Neuronal stem cell (in vitro differentiated cells): ENCODE results near the gene FAM193B.
A peak's percentile ranks its signal among the peaks of the same experiment; 100 is the strongest.

Experiments
- DNase-seq: peaks from one replicate; pipeline ENCODE4 v3.0.0-alpha.2; 2013; ENCODE audit warnings: low spot score
- H2AFZ ChIP-seq: one replicate; pipeline ENCODE4 v1.6.1; 2013; ENCODE audit warnings: mild to moderate bottlenecking, low read length, inconsistent platforms
- H2AK5ac ChIP-seq: 2 replicates; pipeline ENCODE4 v1.6.1; 2013; ENCODE audit warnings: low read depth, mild to moderate bottlenecking, inconsistent platforms, low read length, moderate library complexity, mixed read lengths
- H2BK120ac ChIP-seq: 2 replicates; pipeline ENCODE4 v1.6.1; 2013; ENCODE audit warnings: low read depth, mild to moderate bottlenecking, inconsistent platforms, low read length, moderate library complexity, mixed read lengths
- H2BK12ac ChIP-seq: one replicate; pipeline ENCODE4 v1.6.1; 2013; ENCODE audit warnings: low read length, inconsistent platforms
- H2BK15ac ChIP-seq: 2 replicates; pipeline ENCODE4 v1.6.1; 2013; ENCODE audit warnings: mild to moderate bottlenecking, low read length, inconsistent platforms, mixed read lengths
- H2BK5ac ChIP-seq: one replicate; pipeline ENCODE4 v1.6.1; 2013; ENCODE audit warnings: inconsistent platforms, mild to moderate bottlenecking, low read length, moderate library complexity
- H3K14ac ChIP-seq: one replicate; pipeline ENCODE4 v1.6.1; 2013; ENCODE audit warnings: low read length, inconsistent platforms
- H3K18ac ChIP-seq: 2 replicates; pipeline ENCODE4 v1.6.1; 2013; ENCODE audit warnings: low read length, inconsistent platforms
- H3K23ac ChIP-seq: 2 replicates; pipeline ENCODE4 v1.6.1; 2013; ENCODE audit warnings: low read depth, mild to moderate bottlenecking, mixed read lengths, low read length, inconsistent platforms; ENCODE audit not compliant: poor library complexity
- H3K27ac ChIP-seq: replicated peaks from 3 replicates; pipeline ENCODE4 v1.5.1; 2013; ENCODE audit warnings: low read length, inconsistent platforms
- H3K27me3 ChIP-seq, 3 experiments: 2 replicates each; pipeline ENCODE4 v1.6.1; 2013; ENCODE audit warnings: low read length in 3 of 3, mild to moderate bottlenecking in 2 of 3, inconsistent platforms in 1 of 3, low read depth in 1 of 3, mixed read lengths in 1 of 3, moderate library complexity in 1 of 3; ENCODE audit not compliant: control insufficient read depth in 3 of 3, insufficient read depth in 3 of 3
- H3K36me3 ChIP-seq, 2 donors: replicated peaks in 1 of 2; 2 replicates each; pipeline ENCODE4 v1.6.1; 2013; ENCODE audit warnings: low read length in 2 of 2; ENCODE audit not compliant: control insufficient read depth in 2 of 2, insufficient read depth in 2 of 2
- H3K4ac ChIP-seq: 2 replicates; pipeline ENCODE4 v1.6.1; 2013; ENCODE audit warnings: inconsistent platforms, mild to moderate bottlenecking, low read length, moderate library complexity
- H3K4me1 ChIP-seq, 2 donors: 1 replicate in 1 of 2; 2 replicates in 1 of 2; pipeline ENCODE4 v1.6.1; 2013; ENCODE audit warnings: low read length in 2 of 2, low read depth in 1 of 2; ENCODE audit not compliant: control insufficient read depth in 2 of 2, insufficient read depth in 1 of 2
- H3K4me2 ChIP-seq: one replicate; pipeline ENCODE4 v1.6.1; 2013; ENCODE audit warnings: mild to moderate bottlenecking, low read length, inconsistent platforms; ENCODE audit not compliant: insufficient read depth, poor library complexity, severe bottlenecking
- H3K4me3 ChIP-seq, 2 donors: 2 replicates each; pipeline ENCODE4 v1.5.1; 2013; ENCODE audit warnings: low read length in 2 of 2, mild to moderate bottlenecking in 2 of 2, inconsistent platforms in 1 of 2, moderate library complexity in 1 of 2
- H3K79me1 ChIP-seq: one replicate; pipeline ENCODE4 v1.6.1; 2013; ENCODE audit warnings: low read depth, mild to moderate bottlenecking, inconsistent platforms, low read length, moderate library complexity
- H3K9ac ChIP-seq: one replicate; pipeline ENCODE4 v1.6.1; 2013; ENCODE audit warnings: mild to moderate bottlenecking, low read depth, low read length, inconsistent platforms; ENCODE audit not compliant: poor library complexity
- H3K9me3 ChIP-seq, 2 donors: replicated peaks in 1 of 2; 2 replicates each; pipeline versions ENCODE3 to v1.6.1; 2013; ENCODE audit warnings: low read length in 2 of 2, mild to moderate bottlenecking in 2 of 2, inconsistent platforms in 1 of 2, low read depth in 1 of 2, mixed read lengths in 1 of 2, moderate library complexity in 1 of 2; ENCODE audit not compliant: control insufficient read depth in 2 of 2, insufficient read depth in 1 of 2
- H4K8ac ChIP-seq: one replicate; pipeline ENCODE4 v1.6.1; 2013; ENCODE audit warnings: low read depth, mild to moderate bottlenecking, inconsistent platforms, low read length, moderate library complexity
- H4K91ac ChIP-seq: one replicate; pipeline ENCODE4 v1.6.1; 2013; ENCODE audit warnings: low read length, low read depth, mild to moderate bottlenecking, inconsistent platforms; ENCODE audit not compliant: poor library complexity
- WGBS, 2 donors: extraction: QIAGEN DNeasy Blood & Tissue Kit; methylation state at CpG; one replicate each; pipeline ENCODE4 v1.1.7; 2013; ENCODE audit warnings: missing lambda C conversion rate in 2 of 2, mixed read lengths in 1 of 2; ENCODE audit not compliant: insufficient read length in 2 of 2, insufficient replicate concordance in 1 of 2; ENCODE audit errors: extremely low coverage in 2 of 2; 5-methylcytosine and 5-hydroxymethylcytosine counted together

Gene FAM193B

DNA sequence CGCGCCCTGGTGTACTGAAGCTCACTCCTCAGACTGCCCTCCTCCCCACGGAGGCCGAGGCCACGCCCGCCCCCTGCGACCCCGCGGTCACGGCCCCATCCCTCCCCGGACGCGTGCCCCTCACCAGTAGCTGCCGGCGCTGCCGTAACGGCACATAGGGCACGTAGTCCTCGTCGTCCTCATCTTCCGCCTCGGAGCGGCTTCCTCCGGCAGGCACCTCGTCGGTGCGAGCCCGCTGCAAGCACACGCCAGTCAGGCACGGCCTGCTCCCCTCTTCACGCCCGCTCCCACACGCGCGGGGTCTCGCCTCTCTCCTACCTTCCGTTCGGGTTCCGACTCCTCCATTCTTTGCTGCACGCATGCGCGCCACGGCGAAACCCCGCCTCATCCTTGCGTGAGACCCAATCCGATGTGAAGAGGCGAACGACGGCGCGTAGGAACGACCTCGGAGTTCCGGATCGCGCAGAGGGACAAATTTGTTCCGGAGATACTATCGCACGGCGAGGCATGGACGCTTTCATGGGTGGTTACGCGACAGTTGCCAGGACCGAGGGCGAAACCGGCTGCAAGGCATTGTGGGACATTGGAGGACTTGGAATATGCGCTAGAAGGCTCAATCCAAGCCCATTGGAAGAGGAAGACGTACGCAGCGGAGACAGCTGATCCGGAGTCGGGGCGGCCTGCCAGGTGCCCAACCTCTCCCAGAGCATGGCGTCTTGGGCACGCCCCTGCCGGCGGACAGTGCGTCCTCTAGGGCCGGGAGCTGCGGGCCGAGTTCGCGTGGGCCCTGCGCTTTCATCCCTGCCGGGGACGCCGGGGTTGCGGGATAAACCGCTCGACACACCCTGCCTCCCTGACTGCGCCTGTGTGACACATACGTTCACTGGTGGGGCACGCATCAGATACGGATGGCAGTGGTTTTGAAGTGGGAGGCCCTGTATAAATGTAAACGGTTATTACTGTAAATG lies 37.5 kb downstream of the FAM193B start, which contains the start of gene DDX41:
Gene DDX41, minus strand, starts transcription at position 361 of the 968 bp plus-strand sequence. Its CDS starts 16 bp downstream, at position 345.
- H3K14ac ChIP-seq: peak within 1 kb of the TSS; percentile 99

DNA sequence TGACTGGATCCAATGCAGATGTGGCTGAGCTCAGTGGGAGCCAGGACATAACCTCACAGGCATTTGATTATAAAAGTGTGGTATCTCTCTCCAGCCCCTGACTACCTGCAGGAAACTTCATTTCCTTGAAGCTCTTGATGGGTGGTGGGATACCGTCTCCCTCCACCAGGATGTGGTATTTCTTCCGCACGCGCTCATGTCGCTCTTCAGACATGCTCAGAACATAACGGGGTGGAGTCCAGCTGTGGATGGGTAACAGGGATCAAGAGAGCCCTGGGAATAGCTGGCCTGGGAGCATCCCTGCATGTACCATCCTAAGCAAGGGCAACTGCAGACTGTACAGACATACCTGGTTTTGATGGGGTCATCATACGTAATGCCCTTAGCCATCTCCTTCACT lies 38.8 kb downstream of the FAM193B start:
- no peak overlapping the region for H2AFZ ChIP-seq
- H3K36me3 ChIP-seq: peaks cover 64 to 75% of the 10 kb centered on the region in 2 donors
- peaks cover 18% of the 10 kb centered on the region for H3K79me1 ChIP-seq
- no peak for DNase-seq
- H3K4me1 ChIP-seq: peaks cover 4 to 9% of the 10 kb centered on the region in 2 donors
- peak overlapping the region in 1 of 2 donors; percentile 91 for H3K4me3 ChIP-seq
- H4K91ac ChIP-seq: no peak overlapping the region
- H3K18ac ChIP-seq: no peak overlapping the region
- no peak overlapping the region for H3K23ac ChIP-seq
- no peak overlapping the region for H2AK5ac ChIP-seq
- no peak overlapping the region for H3K4me2 ChIP-seq
- H3K14ac ChIP-seq: no peak overlapping the region
- no peak overlapping the region for H3K9ac ChIP-seq
- H2BK5ac ChIP-seq: no peak overlapping the region
- no peak overlapping the region for H2BK15ac ChIP-seq
- no peaks in the 10 kb centered on the region for H3K27me3 ChIP-seq
- no peak overlapping the region for H4K8ac ChIP-seq
- H2BK12ac ChIP-seq: no peak overlapping the region
- WGBS, 2 donors: no CpG with 5 or more reads among the region's 7 CpGs
- no peaks in the 10 kb centered on the region for H3K9me3 ChIP-seq
- no peak overlapping the region for H3K27ac ChIP-seq
- H3K4ac ChIP-seq: no peak overlapping the region
- H2BK120ac ChIP-seq: no peak overlapping the region

More for the DNA sequence above, 37.5 kb downstream of the FAM193B start, which contains the start of gene DDX41:
- Histone ChIP-seq H3K9ac (peak within 1 kb of the TSS; percentile 100), H2AK5ac (peak within 1 kb of the TSS; percentile 95), H3K79me1 (peaks cover 16% of the 10 kb centered on the region), H3K36me3 (peaks cover 63 to 75% of the 10 kb centered on the region in 2 donors), H3K27me3 (no peaks in the 10 kb centered on the region), H3K4me3 (peak within 1 kb of the TSS; percentile 91 to 96), H3K18ac (peak within 1 kb of the TSS; percentile 100), H3K4me1 (peaks cover 4 to 9% of the 10 kb centered on the region in 2 donors), H2BK120ac (no peak within 1 kb of the TSS), H2AFZ (peak within 1 kb of the TSS; percentile 83), H3K9me3 (no peaks in the 10 kb centered on the region), H2BK12ac (peak within 1 kb of the TSS; percentile 89), H2BK15ac (peak within 1 kb of the TSS; percentile 79), H3K4me2 (peak within 1 kb of the TSS; percentile 96), H4K8ac (peak within 1 kb of the TSS; percentile 98), H4K91ac (no peak within 1 kb of the TSS), H3K27ac (peak within 1 kb of the TSS; percentile 54), H2BK5ac (peak within 1 kb of the TSS; percentile 94), H3K4ac (peak within 1 kb of the TSS; percentile 94), H3K23ac (peak within 1 kb of the TSS; percentile 97)
- WGBS, 2 donors: no CpG with 5 or more reads among the region's 96 CpGs
- peak; percentile 97 for DNase-seq

DNA sequence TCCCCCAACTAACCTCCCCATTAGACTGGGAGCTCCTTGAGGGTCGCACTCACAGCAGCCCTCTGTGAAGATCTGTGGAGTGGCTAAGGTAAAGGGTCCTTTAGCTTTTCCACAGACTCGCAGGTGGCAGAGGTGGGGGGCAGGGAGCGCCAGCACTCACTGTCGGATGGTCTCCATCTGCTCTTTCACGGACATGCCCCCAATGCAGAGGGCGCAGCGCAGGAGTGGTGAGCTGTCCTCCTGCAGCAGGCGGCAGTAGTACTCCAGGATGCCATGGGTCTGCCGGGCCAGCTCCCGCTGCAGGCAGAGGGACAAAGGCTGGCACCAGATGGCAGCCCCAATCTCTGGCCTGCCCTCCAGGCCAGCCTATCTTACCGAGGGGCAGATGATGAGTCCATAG lies 39.8 kb downstream of the FAM193B start:
- DNase-seq: no peak
- H3K36me3 ChIP-seq: peaks cover 57 to 72% of the 10 kb centered on the region in 2 donors
- no CpG with 5 or more reads among the region's 11 CpGs for WGBS, 2 donors

DNA sequence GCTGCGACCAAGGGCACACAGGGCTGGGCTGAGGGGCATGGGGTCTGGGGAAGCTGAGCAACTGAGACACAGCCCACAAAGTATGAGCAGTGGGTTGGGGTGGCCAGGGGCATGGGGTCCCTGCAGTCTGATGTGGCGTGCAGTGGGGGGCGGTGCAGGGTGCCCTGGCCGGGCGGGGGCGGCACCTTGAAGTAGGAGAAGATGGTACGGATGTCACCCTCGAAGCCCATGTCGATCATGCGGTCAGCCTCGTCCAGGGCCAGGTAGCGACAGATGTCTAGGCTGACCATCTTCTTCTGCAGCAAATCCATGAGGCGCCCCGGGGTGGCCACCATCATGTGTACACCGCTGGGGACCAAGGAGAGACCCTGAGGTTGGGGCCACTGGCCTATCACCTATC lies 40.9 kb downstream of the FAM193B start:
- H2BK120ac ChIP-seq: no peak overlapping the region
- H2AFZ ChIP-seq: no peak overlapping the region
- no peak overlapping the region for H3K9ac ChIP-seq
- H3K27me3 ChIP-seq: no peaks in the 10 kb centered on the region
- H4K8ac ChIP-seq: no peak overlapping the region
- H3K14ac ChIP-seq: no peak overlapping the region
- H3K9me3 ChIP-seq: no peaks in the 10 kb centered on the region
- H3K79me1 ChIP-seq: peaks cover 20% of the 10 kb centered on the region
- H3K4me1 ChIP-seq: peaks cover 7 to 20% of the 10 kb centered on the region in 2 donors
- no peak overlapping the region for H3K4ac ChIP-seq
- no peak overlapping the region for H3K18ac ChIP-seq
- H3K36me3 ChIP-seq: peaks cover 51 to 65% of the 10 kb centered on the region in 2 donors
- H4K91ac ChIP-seq: no peak overlapping the region
- no peak for DNase-seq
- no peak overlapping the region for H2BK5ac ChIP-seq
- no peak overlapping the region for H3K4me2 ChIP-seq
- no peak overlapping the region for H2AK5ac ChIP-seq
- no CpG with 5 or more reads among the region's 15 CpGs for WGBS, 2 donors
- no peak overlapping the region for H3K4me3 ChIP-seq
- no peak overlapping the region for H2BK15ac ChIP-seq
- no peak overlapping the region for H3K27ac ChIP-seq
- H2BK12ac ChIP-seq: no peak overlapping the region
- H3K23ac ChIP-seq: no peak overlapping the region

More for the DNA sequence above, 39.8 kb downstream of the FAM193B start:
- H2BK12ac ChIP-seq: no peak overlapping the region
- H3K4me2 ChIP-seq: no peak overlapping the region
- no peak overlapping the region for H3K18ac ChIP-seq
- no peak overlapping the region for H4K8ac ChIP-seq
- H4K91ac ChIP-seq: no peak overlapping the region
- H3K79me1 ChIP-seq: peaks cover 20% of the 10 kb centered on the region
- H2BK15ac ChIP-seq: no peak overlapping the region
- no peaks in the 10 kb centered on the region for H3K9me3 ChIP-seq
- H2AK5ac ChIP-seq: no peak overlapping the region
- no peak overlapping the region for H3K14ac ChIP-seq
- H3K4me1 ChIP-seq: peaks cover 7 to 11% of the 10 kb centered on the region in 2 donors
- H2AFZ ChIP-seq: no peak overlapping the region
- H3K27ac ChIP-seq: no peak overlapping the region
- no peak overlapping the region for H3K4ac ChIP-seq
- no peak overlapping the region for H2BK120ac ChIP-seq
- H2BK5ac ChIP-seq: no peak overlapping the region
- no peaks in the 10 kb centered on the region for H3K27me3 ChIP-seq
- no peak overlapping the region for H3K23ac ChIP-seq
- no peak overlapping the region for H3K4me3 ChIP-seq
- no peak overlapping the region for H3K9ac ChIP-seq
